Liver (tissue), 9 donors: Measurements from ENCODE around the gene BCL2L1. TPM values are rescaled to one million over a fixed set of nuclear protein-coding genes. Genes with fewer than 3 reads are reported as not detected.

Source experiments
- DNase-seq: peaks from one replicate; pipeline ENCODE4 v3.0.0-alpha.2; 2017; ENCODE audit warnings: low spot score
- H3K27ac ChIP-seq, 2 donors: one replicate each; pipeline ENCODE4 v1.7.0; 2013; ENCODE audit warnings: inconsistent platforms in 2 of 2, low read length in 2 of 2, control low read depth in 1 of 2, low read depth in 1 of 2, mild to moderate bottlenecking in 1 of 2
- H3K27me3 ChIP-seq, 4 donors: one replicate each; pipeline versions ENCODE4 v1.6.1 to v1.7.0; 2013; ENCODE audit warnings: low read length in 3 of 4, inconsistent platforms in 1 of 4, mild to moderate bottlenecking in 1 of 4, moderate library complexity in 1 of 4; ENCODE audit not compliant: control insufficient read depth in 4 of 4, insufficient read depth in 4 of 4
- H3K36me3 ChIP-seq, 4 donors: one replicate each; pipeline versions ENCODE4 v1.6.1 to v1.7.0; 2013; ENCODE audit warnings: low read length in 3 of 4, mild to moderate bottlenecking in 3 of 4, low read depth in 1 of 4, moderate library complexity in 1 of 4; ENCODE audit not compliant: control insufficient read depth in 4 of 4, insufficient read depth in 3 of 4
- H3K4me1 ChIP-seq, 4 donors: one replicate each; pipeline versions ENCODE4 v1.6.1 to v1.7.0; 2013; ENCODE audit warnings: low read length in 3 of 4, mild to moderate bottlenecking in 3 of 4, moderate library complexity in 1 of 4; ENCODE audit not compliant: control insufficient read depth in 4 of 4, insufficient read depth in 4 of 4
- H3K4me3 ChIP-seq, 3 donors: one replicate each; pipeline versions ENCODE4 v1.6.1 to v1.7.0; 2013; ENCODE audit warnings: low read length in 3 of 3, control low read depth in 1 of 3, low read depth in 1 of 3, mild to moderate bottlenecking in 1 of 3
- H3K9ac ChIP-seq, 2 donors: one replicate each; pipeline ENCODE4 v1.7.0; 2013; ENCODE audit warnings: low read length in 2 of 2, mild to moderate bottlenecking in 2 of 2, moderate library complexity in 2 of 2, control low read depth in 1 of 2, low read depth in 1 of 2
- H3K9me3 ChIP-seq, 4 donors: one replicate each; pipeline versions ENCODE4 v1.6.1 to v1.7.0; 2013; ENCODE audit warnings: low read length in 3 of 4; ENCODE audit not compliant: control insufficient read depth in 4 of 4
- ATF3 ChIP-seq: IDR thresholded peaks from 2 replicates; pipeline ENCODE4 v1.6.1; 2016; ENCODE audit warnings: antibody characterized with exemption
- CTCF ChIP-seq: fragments of 150-350 bp; IDR thresholded peaks from 2 replicates; pipeline ENCODE4 v1.5.1; 2017; ENCODE audit warnings: improper control_type of control experiment, low read depth, low read length; ENCODE audit not compliant: missing input control
- EGR1 ChIP-seq, 2 donors: IDR thresholded peaks; 2 replicates each; pipeline ENCODE4 v1.6.1; 2016 to 2018; ENCODE audit warnings: antibody characterized with exemption in 2 of 2, low read depth in 2 of 2
- FOXA1 ChIP-seq: IDR thresholded peaks from 2 replicates; pipeline ENCODE4 v1.6.1; 2016; ENCODE audit warnings: antibody characterized with exemption
- FOXA2 ChIP-seq: IDR thresholded peaks from 2 replicates; pipeline ENCODE4 v1.6.1; 2016; ENCODE audit warnings: antibody characterized with exemption
- HNF4A ChIP-seq, 2 donors: conservative IDR thresholded peaks; 2 replicates each; pipeline ENCODE4 v1.6.1; 2016; ENCODE audit warnings: antibody characterized with exemption in 2 of 2, mild to moderate bottlenecking in 2 of 2
- HNF4G ChIP-seq: IDR thresholded peaks from 2 replicates; pipeline ENCODE4 v1.6.1; 2016; ENCODE audit warnings: antibody characterized with exemption
- JUND ChIP-seq, 2 donors: IDR thresholded peaks; 2 replicates each; pipeline ENCODE4 v1.6.1; 2016; ENCODE audit warnings: antibody characterized with exemption in 2 of 2
- MAX ChIP-seq: IDR thresholded peaks from 2 replicates; pipeline ENCODE4 v1.6.1; 2016; ENCODE audit warnings: antibody characterized with exemption
- NR2F2 ChIP-seq: IDR thresholded peaks from 2 replicates; pipeline ENCODE4 v1.6.1; 2016; ENCODE audit warnings: antibody characterized with exemption
- RAD21 ChIP-seq, 2 donors: IDR thresholded peaks; 2 replicates each; pipeline ENCODE4 v1.6.1; 2016; ENCODE audit warnings: antibody characterized with exemption in 2 of 2, mild to moderate bottlenecking in 2 of 2
- REST ChIP-seq: IDR thresholded peaks from 2 replicates; pipeline ENCODE4 v1.6.1; 2016; ENCODE audit warnings: antibody characterized with exemption, mild to moderate bottlenecking
- RXRA ChIP-seq, 2 donors: IDR thresholded peaks; 2 replicates each; pipeline ENCODE4 v1.6.1; 2017 to 2018; ENCODE audit warnings: antibody characterized with exemption in 2 of 2, mild to moderate bottlenecking in 1 of 2
- SP1 ChIP-seq: IDR thresholded peaks from 2 replicates; pipeline ENCODE4 v1.6.1; 2018; ENCODE audit warnings: antibody characterized with exemption, mild to moderate bottlenecking
- TAF1 ChIP-seq: conservative IDR thresholded peaks from 2 replicates; pipeline ENCODE4 v1.6.1; 2016; ENCODE audit warnings: antibody characterized with exemption, mild to moderate bottlenecking
- YY1 ChIP-seq: IDR thresholded peaks from 2 replicates; pipeline ENCODE4 v1.6.1; 2016; ENCODE audit warnings: antibody characterized with exemption, mild to moderate bottlenecking
- ZBTB33 ChIP-seq: IDR thresholded peaks from 2 replicates; pipeline ENCODE4 v1.6.1; 2016; ENCODE audit warnings: antibody characterized with exemption
- WGBS: extraction: QIAGEN DNeasy Blood & Tissue Kit; methylation state at CpG from one replicate; pipeline ENCODE4 v1.1.7; 2013; 5-methylcytosine and 5-hydroxymethylcytosine counted together
- polyA plus RNA-seq, 2 donors: library from polyadenylated mRNA; stranded (reverse) in 1 of 2; unstranded in 1 of 2; fragments of 200-250 nt in 1 of 2; fragments of >200 nt in 1 of 2; fragmentation: Nextera tagmentation in 1 of 2; extraction: Ambion mirVana in 1 of 2; gene quantifications; one replicate each; pipeline versions ENCODE4 v1.2.1 to v1.2.3, GENCODE V29; 2013 to 2015
- total RNA-seq, 2 donors: library from RNA; depleted of rRNA; stranded (reverse); fragments of >200 nt; gene quantifications; one replicate each; pipeline ENCODE4 v1.2.3, GENCODE V29; 2014
- donor health status: healthy.
- donor health status: healthy.
- donor health status: healthy.
- donor health status: healthy.
- donor health status: healthy.

The BCL2L1 gene
- total and polyA plus RNA-seq, 4 donors, result 29.7 to 124 (median 46.0) TPM

- no peak for DNase-seq
- no peak overlapping the region for H3K27ac ChIP-seq
- no peaks in the 10 kb centered on the region for H3K27me3 ChIP-seq
- TF ChIP-seq FOXA1 (no peak), JUND (IDR thresholded peaks at IDR 0.05) (no peak), ATF3 (no peak), HNF4A (conservative IDR thresholded peaks at IDR 0.05) (no peak), MAX (no peak), FOXA2 (no peak), TAF1 (no peak), REST (no peak), CTCF (no peak), SP1 (no peak), RXRA (IDR thresholded peaks at IDR 0.05) (no peak), HNF4G (no peak), NR2F2 (no peak), EGR1 (IDR thresholded peaks at IDR 0.05; ENCODE audit: low read depth in 2 of 2) (no peak), ZBTB33 (no peak), RAD21 (IDR thresholded peaks at IDR 0.05) (no peak)
- no peaks in the 10 kb centered on the region for H3K9me3 ChIP-seq
- no peak overlapping the region for H3K4me3 ChIP-seq
- 88% methylated on average over 6 of the region's 6 CpGs for WGBS
- H3K9ac ChIP-seq, result no peak overlapping the region
- H3K4me1 ChIP-seq, result peaks cover 8 to 25% (median 18%) of the 10 kb centered on the region in 4 donors
- H3K36me3 ChIP-seq, result peaks cover 0 to 7% (median 1%) of the 10 kb centered on the region in 4 donors
These were observed 29.3 kb downstream of the BCL2L1 start for GRCh38 chr20:31693402-31693801.

GRCh38 chr20:31691646-31692275 lies 30.9 kb downstream of the BCL2L1 start:
- no peaks in the 10 kb centered on the region for H3K9me3 ChIP-seq
- no peak overlapping the region for H3K9ac ChIP-seq
- DNase-seq, result no peak
- peaks cover 8 to 21% (median 13%) of the 10 kb centered on the region in 4 donors for H3K4me1 ChIP-seq
- peaks cover 0 to 12% (median 4%) of the 10 kb centered on the region in 4 donors for H3K36me3 ChIP-seq
- TF ChIP-seq TAF1 (no peak), JUND (IDR thresholded peaks at IDR 0.05) (no peak), HNF4G (no peak), HNF4A (conservative IDR thresholded peaks at IDR 0.05) (no peak), ZBTB33 (no peak), YY1 (no peak), NR2F2 (no peak), EGR1 (IDR thresholded peaks at IDR 0.05; ENCODE audit: low read depth in 2 of 2) (no peak)
- H3K27me3 ChIP-seq, result no peaks in the 10 kb centered on the region
- no peak overlapping the region for H3K27ac ChIP-seq
- no peak overlapping the region for H3K4me3 ChIP-seq
- 67% methylated on average over 1 of the region's 1 CpG for WGBS
